ENCODE measurements around the gene NCAM2.

- TF ChIP-seq CTCF (IDR thresholded peaks at IDR 0.05; ENCODE audit: low read length) = no peak
- no peak for TF ChIP-seq EZH2 (IDR thresholded peaks at IDR 0.05; ENCODE audit: borderline replicate concordance, low read length)
Measured at GRCh38 chr21:21387916-21388315, 389.7 kb downstream of the NCAM2 start.

All from OCI-LY1 (cell line).